HEK293 (cell line): Measurements from ENCODE around the gene CA12.

Source experiments
- CTCF ChIA-PET: fragments of 350-600 bp; formaldehyde crosslinking; extraction: SDS; loops from one replicate; lab custom pipeline; 2021; ENCODE audit warnings: antibody characterized with exemption; lab: Yijun Ruan, JAX
- POLR2A ChIA-PET: fragments of 300-600 bp; formaldehyde crosslinking; extraction: SDS; loops from one replicate; lab custom pipeline; 2020; ENCODE audit warnings: antibody characterized with exemption, inconsistent platforms; lab: Yijun Ruan, JAX
- H3K27ac ChIP-seq: fragments of 200-500 bp; sonication (Bioruptor generic); 2 replicates; pipeline ENCODE4 v1.5.1; 2014; ENCODE audit warnings: low read depth, low read length, control low read depth, inconsistent platforms; ENCODE audit errors: extremely low read depth
- H3K36me3 ChIP-seq, 2 experiments: fragments of 200-500 bp in 1 of 2; sonication (Bioruptor generic) in 1 of 2; 1 replicate in 1 of 2; 2 replicates in 1 of 2; pipeline ENCODE4 v1.5.1; 2014 to 2017; ENCODE audit warnings: inconsistent platforms in 2 of 2, low read length in 2 of 2; ENCODE audit not compliant: control insufficient read depth in 2 of 2, insufficient read depth in 1 of 2
- H3K4me1 ChIP-seq: fragments of 200-500 bp; sonication (Bioruptor generic); 2 replicates; pipeline ENCODE4 v1.5.1; 2014; ENCODE audit warnings: mild to moderate bottlenecking, low read length, inconsistent platforms; ENCODE audit not compliant: control insufficient read depth, insufficient read depth
- H3K4me3 ChIP-seq: 2 replicates; pipeline ENCODE4 v1.5.1; 2011; ENCODE audit warnings: low read depth, mild to moderate bottlenecking, control low read depth, low read length, moderate library complexity
- H3K9me3 ChIP-seq: fragments of 200-500 bp; sonication (Bioruptor generic); 2 replicates; pipeline ENCODE4 v1.5.1; 2014; ENCODE audit warnings: low read depth, low read length, inconsistent platforms; ENCODE audit not compliant: control insufficient read depth, insufficient read depth
- INSM2 ChIP-seq: fragments of 450-650 bp; formaldehyde crosslinking; IDR thresholded peaks from 2 replicates; pipeline ENCODE4 v1.5.1; 2016; ENCODE audit warnings: missing biosample characterization, missing genetic modification characterization
- OSR2 ChIP-seq: fragments of 450-650 bp; formaldehyde crosslinking; IDR thresholded peaks from 2 replicates; pipeline ENCODE4 v1.5.1; 2016; ENCODE audit warnings: missing biosample characterization, missing genetic modification characterization
- PBX3 ChIP-seq: sonication (generic); formaldehyde crosslinking; IDR thresholded peaks from 2 replicates; pipeline ENCODE4 v1.8.1; 2022; ENCODE audit warnings: mild to moderate bottlenecking, moderate library complexity, missing genetic modification reagents
- SP7 ChIP-seq: fragments of 450-650 bp; formaldehyde crosslinking; IDR thresholded peaks from 2 replicates; pipeline ENCODE4 v1.5.1; 2016; ENCODE audit warnings: missing biosample characterization, missing genetic modification characterization
- TCF7L2 ChIP-seq: IDR thresholded peaks from 2 replicates; pipeline ENCODE4 v1.6.1; 2011; ENCODE audit warnings: low read depth, mild to moderate bottlenecking, inconsistent platforms, low read length, moderate library complexity, borderline replicate concordance
- WT1 ChIP-seq: fragments of 450-650 bp; formaldehyde crosslinking; IDR thresholded peaks from 2 replicates; pipeline ENCODE4 v1.5.1; 2016; ENCODE audit warnings: missing biosample characterization, missing genetic modification characterization
- ZNF37A ChIP-seq: fragments of 450-650 bp; IDR thresholded peaks from 2 replicates; pipeline ENCODE4 v1.5.1; 2018; ENCODE audit warnings: missing biosample characterization, missing genetic modification characterization
- ZNF48 ChIP-seq: fragments of 450-650 bp; formaldehyde crosslinking; IDR thresholded peaks from 2 replicates; pipeline ENCODE4 v1.5.1; 2016; ENCODE audit warnings: missing biosample characterization, missing genetic modification characterization
- ZNF510 ChIP-seq: fragments of 450-650 bp; formaldehyde crosslinking; IDR thresholded peaks from 2 replicates; pipeline ENCODE4 v1.5.1; 2018; ENCODE audit warnings: mild to moderate bottlenecking, missing genetic modification characterization, missing biosample characterization; ENCODE audit not compliant: insufficient replicate concordance
- ZNF518A ChIP-seq: fragments of 450-650 bp; formaldehyde crosslinking; conservative IDR thresholded peaks from 2 replicates; pipeline ENCODE4 v1.5.1; 2016; ENCODE audit warnings: low read depth, missing biosample characterization, missing genetic modification characterization
- ZNF521 ChIP-seq: fragments of 450-650 bp; formaldehyde crosslinking; IDR thresholded peaks from 2 replicates; pipeline ENCODE4 v1.5.1; 2017; ENCODE audit warnings: missing biosample characterization, mild to moderate bottlenecking, missing genetic modification characterization
- ZNF555 ChIP-seq: fragments of 450-650 bp; formaldehyde crosslinking; conservative IDR thresholded peaks from 2 replicates; pipeline ENCODE4 v1.5.1; 2017; ENCODE audit warnings: missing biosample characterization, mild to moderate bottlenecking, missing genetic modification characterization, inconsistent platforms
- ZNF561 ChIP-seq: fragments of 450-650 bp; IDR thresholded peaks from 2 replicates; pipeline ENCODE4 v1.5.1; 2018; ENCODE audit warnings: missing biosample characterization, missing genetic modification characterization, borderline replicate concordance
- ZNF610 ChIP-seq: fragments of 450-650 bp; formaldehyde crosslinking; IDR thresholded peaks from 2 replicates; pipeline ENCODE4 v1.5.1; 2016; ENCODE audit warnings: missing biosample characterization, missing genetic modification characterization, borderline replicate concordance
- ZNF654 ChIP-seq: fragments of 450-650 bp; formaldehyde crosslinking; IDR thresholded peaks from 2 replicates; pipeline ENCODE4 v1.5.1; 2016; ENCODE audit warnings: low read depth, missing biosample characterization, missing genetic modification characterization
- ZNF76 ChIP-seq: fragments of 450-650 bp; formaldehyde crosslinking; IDR thresholded peaks from 2 replicates; pipeline ENCODE4; 2016; ENCODE audit warnings: low read depth, missing biosample characterization, missing genetic modification characterization, borderline replicate concordance
- TF ChIP-seq, protein P1 (sequence below): fragments of 450-650 bp; formaldehyde crosslinking; IDR thresholded peaks from 2 replicates; pipeline ENCODE4 v1.5.1; 2017; ENCODE audit warnings: missing biosample characterization, missing genetic modification characterization
- TF ChIP-seq, protein P2 (sequence below): fragments of 450-650 bp; formaldehyde crosslinking; IDR thresholded peaks from 2 replicates; pipeline ENCODE4 v1.5.1; 2016; ENCODE audit warnings: missing biosample characterization, missing genetic modification characterization, low read depth
- TF ChIP-seq, protein P3 (sequence below): fragments of 450-650 bp; formaldehyde crosslinking; IDR thresholded peaks from 2 replicates; pipeline ENCODE4; 2016; ENCODE audit warnings: missing biosample characterization, missing genetic modification characterization

CA12 gene

DNA sequence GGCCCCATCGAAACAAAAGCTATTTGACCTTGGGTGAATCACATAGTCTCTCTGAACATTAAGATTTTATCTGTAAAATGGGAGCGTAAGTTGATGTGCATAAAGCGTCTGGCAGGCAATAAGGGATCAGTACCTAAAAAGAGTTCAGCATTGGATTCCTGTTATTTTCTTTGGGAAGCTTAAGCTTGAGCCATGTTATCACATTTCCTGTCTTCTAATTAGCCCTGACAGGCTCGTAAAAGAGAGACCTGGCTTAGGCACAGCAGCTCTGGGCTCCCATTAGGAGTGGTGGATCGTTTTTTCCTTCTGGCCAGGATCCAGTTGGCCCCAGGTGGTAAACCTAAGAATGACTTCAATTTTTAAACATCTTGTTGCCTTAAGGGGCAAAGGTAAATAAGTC lies 26.0 kb upstream of the CA12 start (continued):
- TF ChIP-seq ZNF561 (tag by site-specific recombination) (0 out of 2 replicates have a peak, but pooled peaks have one; percentile 62), SP7 (tag by site-specific recombination) (peak; percentile 93), ZNF518A (no peak), ZNF510 (tag by site-specific recombination) (no peak), ZNF610 (tag by site-specific recombination) (peak; percentile 75), ZNF76 (peak; percentile 47; the same call in 1 of the 2 replicates)

- POLR2A ChIA-PET, result interaction anchor here (0.7 kb wide), 1 partner anchor 14 kb away, joined by 8 read pairs; no protein-coding TSS in a partner anchor
- no peak overlapping the region for H3K27ac ChIP-seq
- TF ChIP-seq PBX3 (CRISPR knock-in tag) (no peak), OSR2 (tag by site-specific recombination) (no peak)
- TF ChIP-seq, protein P1, sequence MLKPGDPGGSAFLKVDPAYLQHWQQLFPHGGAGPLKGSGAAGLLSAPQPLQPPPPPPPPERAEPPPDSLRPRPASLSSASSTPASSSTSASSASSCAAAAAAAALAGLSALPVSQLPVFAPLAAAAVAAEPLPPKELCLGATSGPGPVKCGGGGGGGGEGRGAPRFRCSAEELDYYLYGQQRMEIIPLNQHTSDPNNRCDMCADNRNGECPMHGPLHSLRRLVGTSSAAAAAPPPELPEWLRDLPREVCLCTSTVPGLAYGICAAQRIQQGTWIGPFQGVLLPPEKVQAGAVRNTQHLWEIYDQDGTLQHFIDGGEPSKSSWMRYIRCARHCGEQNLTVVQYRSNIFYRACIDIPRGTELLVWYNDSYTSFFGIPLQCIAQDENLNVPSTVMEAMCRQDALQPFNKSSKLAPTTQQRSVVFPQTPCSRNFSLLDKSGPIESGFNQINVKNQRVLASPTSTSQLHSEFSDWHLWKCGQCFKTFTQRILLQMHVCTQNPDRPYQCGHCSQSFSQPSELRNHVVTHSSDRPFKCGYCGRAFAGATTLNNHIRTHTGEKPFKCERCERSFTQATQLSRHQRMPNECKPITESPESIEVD (tag by site-specific recombination), result no peak
These were observed 24.2 kb upstream of the CA12 start for GRCh38 chr15:63405683-63406390.

GRCh38 chr15:63405159-63405558 lies 23.5 kb upstream of the CA12 start:
- Histone ChIP-seq H3K4me1 (peaks cover 17% of the 10 kb centered on the region), H3K27ac (no peak overlapping the region), H3K36me3 (no peaks in the 10 kb centered on the region), H3K9me3 (no peaks in the 10 kb centered on the region), H3K4me3 (no peak overlapping the region)
- ChIA-PET CTCF (interaction anchor here (0.9 to 1.9 kb wide), 4 partner anchors 103 to 254 kb away, joined by 3 to 11 read pairs (median 4); no protein-coding TSS in a partner anchor), POLR2A (interaction anchor here (0.7 kb wide), 1 partner anchor 14 kb away, joined by 8 read pairs; no protein-coding TSS in a partner anchor)
- no peak for TF ChIP-seq ZNF654 (tag by site-specific recombination)
- no peak for TF ChIP-seq ZNF521 (tag by site-specific recombination)
- TF ChIP-seq ZNF48, result no peak
- no peak for TF ChIP-seq WT1 (tag by site-specific recombination)
- TF ChIP-seq, protein P2, sequence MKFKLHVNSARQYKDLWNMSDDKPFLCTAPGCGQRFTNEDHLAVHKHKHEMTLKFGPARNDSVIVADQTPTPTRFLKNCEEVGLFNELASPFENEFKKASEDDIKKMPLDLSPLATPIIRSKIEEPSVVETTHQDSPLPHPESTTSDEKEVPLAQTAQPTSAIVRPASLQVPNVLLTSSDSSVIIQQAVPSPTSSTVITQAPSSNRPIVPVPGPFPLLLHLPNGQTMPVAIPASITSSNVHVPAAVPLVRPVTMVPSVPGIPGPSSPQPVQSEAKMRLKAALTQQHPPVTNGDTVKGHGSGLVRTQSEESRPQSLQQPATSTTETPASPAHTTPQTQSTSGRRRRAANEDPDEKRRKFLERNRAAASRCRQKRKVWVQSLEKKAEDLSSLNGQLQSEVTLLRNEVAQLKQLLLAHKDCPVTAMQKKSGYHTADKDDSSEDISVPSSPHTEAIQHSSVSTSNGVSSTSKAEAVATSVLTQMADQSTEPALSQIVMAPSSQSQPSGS (tag by site-specific recombination), result no peak
- TF ChIP-seq TCF7L2, result no peak
- TF ChIP-seq, protein P3, sequence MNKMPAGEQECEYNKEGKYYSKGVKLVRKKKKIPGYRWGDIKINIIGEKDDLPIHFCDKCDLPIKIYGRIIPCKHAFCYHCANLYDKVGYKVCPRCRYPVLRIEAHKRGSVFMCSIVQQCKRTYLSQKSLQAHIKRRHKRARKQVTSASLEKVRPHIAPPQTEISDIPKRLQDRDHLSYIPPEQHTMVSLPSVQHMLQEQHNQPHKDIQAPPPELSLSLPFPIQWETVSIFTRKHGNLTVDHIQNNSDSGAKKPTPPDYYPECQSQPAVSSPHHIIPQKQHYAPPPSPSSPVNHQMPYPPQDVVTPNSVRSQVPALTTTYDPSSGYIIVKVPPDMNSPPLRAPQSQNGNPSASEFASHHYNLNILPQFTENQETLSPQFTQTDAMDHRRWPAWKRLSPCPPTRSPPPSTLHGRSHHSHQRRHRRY (tag by site-specific recombination), result no peak
- TF ChIP-seq ZNF37A (tag by site-specific recombination), result no peak
- TF ChIP-seq ZNF555 (tag by site-specific recombination), result no peak
- TF ChIP-seq INSM2 (tag by site-specific recombination), result no peak

More at GRCh38 chr15:63405683-63406390, 24.2 kb upstream of the CA12 start:
- CTCF ChIA-PET, result interaction anchor here (0.5 to 1.0 kb wide), 4 partner anchors 103 to 255 kb away, joined by 3 to 6 read pairs (median 3); no protein-coding TSS in a partner anchor
- no peaks in the 10 kb centered on the region for H3K9me3 ChIP-seq
- no peaks in the 10 kb centered on the region for H3K36me3 ChIP-seq
- H3K4me3 ChIP-seq, result no peak overlapping the region
- H3K4me1 ChIP-seq, result peaks cover 17% of the 10 kb centered on the region
